NCI-H748 (cell line): ENCODE data around the gene KRTAP12-2.
"Not testable (repeated sequence)": the region's sequence is repeated elsewhere in the genome, so short reads cannot be mapped to it uniquely, and the experiment has no call there.

Source experiments
- DNase-seq: peaks from one replicate; lab custom pipeline; 2025; ENCODE audit not compliant: unreplicated experiment; lab: John Stamatoyannopoulos, UW

Gene KRTAP12-2

GRCh38 chr21:44632067-44632466, 34.7 kb downstream of the KRTAP12-2 start:
- DNase-seq = no peak

- no peak for DNase-seq
These were observed 36.3 kb downstream of the KRTAP12-2 start for GRCh38 chr21:44630440-44630839.

GRCh38 chr21:44628707-44629391, 37.9 kb downstream of the KRTAP12-2 start:
- no peak for DNase-seq

GRCh38 chr21:44627831-44628233, 38.9 kb downstream of the KRTAP12-2 start:
- DNase-seq = not testable (repeated sequence)

GRCh38 chr21:44627181-44627822, 39.4 kb downstream of the KRTAP12-2 start:
- not testable (repeated sequence) for DNase-seq

- DNase-seq = no peak
These were observed 40.0 kb downstream of the KRTAP12-2 start, which contains the start of gene KRTAP10-9 for GRCh38 chr21:44626673-44627143. TSS of gene KRTAP10-9 (plus strand) at chr21:44627093. CDS start at chr21:44627172, 79 bp downstream.

- no peak for DNase-seq
These were observed 40.5 kb downstream of the KRTAP12-2 start for GRCh38 chr21:44626262-44626661.

- no peak for DNase-seq
These were observed 41.0 kb downstream of the KRTAP12-2 start for GRCh38 chr21:44625756-44626155.

GRCh38 chr21:44623575-44623974, 43.2 kb downstream of the KRTAP12-2 start:
- no peak for DNase-seq

- no peak for DNase-seq
These were observed 46.8 kb downstream of the KRTAP12-2 start for GRCh38 chr21:44619886-44620285.

- no peak for DNase-seq
These were observed 47.8 kb downstream of the KRTAP12-2 start for GRCh38 chr21:44618909-44619308.

- no peak for DNase-seq
These were observed 48.2 kb downstream of the KRTAP12-2 start for GRCh38 chr21:44618504-44618903.

GRCh38 chr21:44617071-44617501, 49.6 kb downstream of the KRTAP12-2 start:
- DNase-seq = no peak

- no peak for DNase-seq
These were observed 50.2 kb downstream of the KRTAP12-2 start for GRCh38 chr21:44616591-44616926.
